ENCODE measurements around the gene IGLON5. TPM values are rescaled to one million over a fixed set of nuclear protein-coding genes. Genes with fewer than 3 reads are reported as not detected.

IGLON5 gene
- polyA plus RNA-seq, 1 experiment, result not detected

- Histone ChIP-seq H3K4me3 (ENCODE audit: low read depth, low read length) (no peak overlapping the region), H3K9me3 (ENCODE audit: control insufficient read depth, insufficient read depth, low read length) (peaks cover 10% of the 10 kb centered on the region; the same call in 1 of the 2 replicates), H3K27ac (ENCODE audit: low read depth, low read length) (no peak overlapping the region), H3K27me3 (ENCODE audit: control insufficient read depth, insufficient read depth, low read length) (no peaks in the 10 kb centered on the region)
- CTCF ChIA-PET, result no interaction called here
- DNase-seq (ENCODE audit: low read depth, low spot score), result no peak
- no peak for TF ChIP-seq CTCF (IDR thresholded peaks at IDR 0.05; ENCODE audit: low read depth, low read length)
- POLR2A ChIA-PET, result no interaction called here
These were observed 37.2 kb upstream of the IGLON5 start for GRCh38 chr19:51274049-51274770.

- ChIA-PET CTCF (interaction anchor here (0.6 to 0.7 kb wide), 2 partner anchors 8 to 256 kb away, joined by 3 to 5 read pairs; no protein-coding TSS in a partner anchor), POLR2A (no interaction called here)
- no peak for DNase-seq (ENCODE audit: low read depth, low spot score)
- H3K27me3 ChIP-seq (ENCODE audit: control insufficient read depth, insufficient read depth, low read length), result no peaks in the 10 kb centered on the region
- no peak overlapping the region for H3K27ac ChIP-seq (ENCODE audit: low read depth, low read length)
- H3K4me3 ChIP-seq (ENCODE audit: low read depth, low read length), result no peak overlapping the region
- H3K9me3 ChIP-seq (ENCODE audit: control insufficient read depth, insufficient read depth, low read length), result peaks cover 5% of the 10 kb centered on the region; the same call in 1 of the 2 replicates
- TF ChIP-seq CTCF (IDR thresholded peaks at IDR 0.05; ENCODE audit: low read depth, low read length), result no peak
These were observed 34.3 kb upstream of the IGLON5 start for GRCh38 chr19:51277112-51277511.

GRCh38 chr19:51282335-51282734 is 29.1 kb upstream of the IGLON5 start:
- CTCF ChIA-PET, result no interaction called here
- POLR2A ChIA-PET, result no interaction called here

GRCh38 chr19:51285682-51286081 is 25.8 kb upstream of the IGLON5 start:
- POLR2A ChIA-PET, result no interaction called here
- Histone ChIP-seq H3K27me3 (ENCODE audit: control insufficient read depth, insufficient read depth, low read length) (no peaks in the 10 kb centered on the region), H3K9me3 (ENCODE audit: control insufficient read depth, insufficient read depth, low read length) (no peaks in the 10 kb centered on the region), H3K4me3 (ENCODE audit: low read depth, low read length) (no peak overlapping the region), H3K27ac (ENCODE audit: low read depth, low read length) (no peak overlapping the region)
- CTCF ChIA-PET, result no interaction called here
- no peak for DNase-seq (ENCODE audit: low read depth, low spot score)
- no peak for TF ChIP-seq CTCF (IDR thresholded peaks at IDR 0.05; ENCODE audit: low read depth, low read length)

More at GRCh38 chr19:51282335-51282734, 29.1 kb upstream of the IGLON5 start:
- no peaks in the 10 kb centered on the region for H3K27me3 ChIP-seq (ENCODE audit: control insufficient read depth, insufficient read depth, low read length)
- DNase-seq (ENCODE audit: low read depth, low spot score), result no peak
- no peak overlapping the region for H3K4me3 ChIP-seq (ENCODE audit: low read depth, low read length)
- no peaks in the 10 kb centered on the region for H3K9me3 ChIP-seq (ENCODE audit: control insufficient read depth, insufficient read depth, low read length)
- no peak for TF ChIP-seq CTCF (IDR thresholded peaks at IDR 0.05; ENCODE audit: low read depth, low read length)
- H3K27ac ChIP-seq (ENCODE audit: low read depth, low read length), result no peak overlapping the region

- Histone ChIP-seq H3K27ac (ENCODE audit: low read depth, low read length) (no peak overlapping the region), H3K27me3 (ENCODE audit: control insufficient read depth, insufficient read depth, low read length) (no peaks in the 10 kb centered on the region), H3K9me3 (ENCODE audit: control insufficient read depth, insufficient read depth, low read length) (no peaks in the 10 kb centered on the region; the same call in 1 of the 2 replicates), H3K4me3 (ENCODE audit: low read depth, low read length) (no peak overlapping the region)
- no peak for DNase-seq (ENCODE audit: low read depth, low spot score)
- ChIA-PET CTCF (no interaction called here), POLR2A (no interaction called here)
- TF ChIP-seq CTCF (IDR thresholded peaks at IDR 0.05; ENCODE audit: low read depth, low read length), result no peak
These were observed 21.8 kb upstream of the IGLON5 start for GRCh38 chr19:51289635-51290034.
